Endothelial cell of umbilical vein (primary cell): ENCODE measurements around the gene EYS. TPM values are rescaled to one million over a fixed set of nuclear protein-coding genes. Genes with fewer than 3 reads are reported as not detected.

Experiments used
- BruUV-seq: library from RNA; stranded (reverse); fragments of 400-500 nt; replicated peaks from 2 replicates; lab custom pipeline; 2021; lab: Mats Ljungman, UMichigan
- CTCF ChIA-PET: fragments of 300-600, 350-600 bp; sonication (Branson Sonifier 250); formaldehyde crosslinking; loops from one replicate; lab custom pipeline; 2021; ENCODE audit warnings: antibody characterized with exemption, inconsistent platforms; lab: Charles Lee
- POLR2A ChIA-PET: fragments of 300-600, 350-600 bp; sonication (Branson Sonifier 250); formaldehyde crosslinking; loops from one replicate; lab custom pipeline; 2021; ENCODE audit warnings: antibody characterized with exemption, inconsistent platforms; lab: Charles Lee
- DNase-seq: peaks from one replicate; pipeline ENCODE4 v3.0.0-alpha.2; 2011; ENCODE audit warnings: low read depth, low spot score
- FAIRE-seq: peaks from 2 replicates; lab custom pipeline; 2011; peaks lifted over from hg19 to GRCh38; lab: Jason Lieb, UNC
- H2AFZ ChIP-seq: 2 replicates; pipeline ENCODE4 v1.6.0; 2012; ENCODE audit warnings: low read depth, low read length, control low read depth, inconsistent platforms
- H3K27ac ChIP-seq: 2 replicates; pipeline ENCODE4 v1.5.1; 2011; ENCODE audit warnings: low read depth, mild to moderate bottlenecking, control low read depth, low read length, moderate library complexity; ENCODE audit not compliant: insufficient read depth
- H3K27me3 ChIP-seq, 2 experiments: 2 replicates each; pipeline versions ENCODE4 v1.6.0 to v1.6.1; 2011; ENCODE audit warnings: low read length in 2 of 2, mixed read lengths in 1 of 2; ENCODE audit not compliant: control insufficient read depth in 2 of 2, insufficient read depth in 2 of 2
- H3K36me3 ChIP-seq, 2 experiments: 2 replicates in 1 of 2; 3 replicates in 1 of 2; pipeline ENCODE4 v1.5.1; 2011; ENCODE audit warnings: low read length in 2 of 2, mild to moderate bottlenecking in 1 of 2, moderate library complexity in 1 of 2; ENCODE audit not compliant: control insufficient read depth in 2 of 2, insufficient read depth in 2 of 2; ENCODE audit errors: extremely low read depth in 1 of 2
- H3K4me1 ChIP-seq: 3 replicates; pipeline ENCODE4 v1.5.1; 2011; ENCODE audit warnings: mild to moderate bottlenecking, low read length; ENCODE audit not compliant: control insufficient read depth, insufficient read depth; ENCODE audit errors: extremely low read depth
- H3K4me2 ChIP-seq: 2 replicates; pipeline ENCODE4 v1.6.1; 2011; ENCODE audit warnings: low read length, control low read depth, mixed read lengths; ENCODE audit not compliant: insufficient read depth
- H3K4me3 ChIP-seq, 3 experiments: fragments of 200-600 bp in 1 of 3; sonication (generic), shearing (Covaris generic) in 1 of 3; replicated peaks in 1 of 3; 2 replicates each; pipeline ENCODE4 v1.5.1; 2011 to 2016; ENCODE audit warnings: control low read depth in 3 of 3, low read length in 3 of 3, mild to moderate bottlenecking in 2 of 3, inconsistent platforms in 1 of 3, low read depth in 1 of 3, moderate library complexity in 1 of 3; ENCODE audit not compliant: insufficient read depth in 1 of 3
- H3K79me2 ChIP-seq: 2 replicates; pipeline ENCODE4 v1.6.0; 2012; ENCODE audit warnings: low read length, inconsistent platforms; ENCODE audit not compliant: control insufficient read depth, insufficient read depth
- H3K9ac ChIP-seq: replicated peaks from 2 replicates; pipeline ENCODE3; 2011; ENCODE audit warnings: low read length, control low read depth; ENCODE audit not compliant: insufficient read depth; ENCODE audit errors: extremely low read depth
- H3K9me1 ChIP-seq: replicated peaks from 3 replicates; pipeline ENCODE4 v1.6.0; 2011; ENCODE audit warnings: mild to moderate bottlenecking, low read length; ENCODE audit not compliant: control insufficient read depth, insufficient read depth; ENCODE audit errors: extremely low read depth
- H3K9me3 ChIP-seq: replicated peaks from 2 replicates; pipeline ENCODE4 v1.5.1; 2012; ENCODE audit warnings: low read length, inconsistent platforms; ENCODE audit not compliant: control insufficient read depth, insufficient read depth
- H4K20me1 ChIP-seq: replicated peaks from 2 replicates; pipeline ENCODE3; 2011; ENCODE audit warnings: mild to moderate bottlenecking, low read length; ENCODE audit not compliant: control insufficient read depth, insufficient read depth; ENCODE audit errors: extremely low read depth
- EZH2 ChIP-seq: IDR thresholded peaks from 2 replicates; pipeline ENCODE4 v1.6.1; 2012; ENCODE audit warnings: borderline replicate concordance, low read depth, mild to moderate bottlenecking, moderate library complexity, low read length, inconsistent platforms; ENCODE audit not compliant: severe bottlenecking
- FOS ChIP-seq: IDR thresholded peaks from 2 replicates; pipeline ENCODE4 v1.6.1; 2011; ENCODE audit warnings: mild to moderate bottlenecking, low read length, moderate library complexity, borderline replicate concordance; ENCODE audit not compliant: insufficient read depth
- GATA2 ChIP-seq: IDR thresholded peaks from 2 replicates; pipeline ENCODE4 v1.7.0; 2011; ENCODE audit warnings: low read depth, mild to moderate bottlenecking, moderate library complexity, mixed read lengths, low read length; ENCODE audit not compliant: insufficient read length, insufficient read depth
- JUN ChIP-seq: IDR thresholded peaks from 2 replicates; pipeline ENCODE4 v1.6.1; 2011; ENCODE audit warnings: borderline replicate concordance, low read depth; ENCODE audit not compliant: insufficient read length, insufficient read depth
- MYC ChIP-seq: IDR thresholded peaks from one replicate; pipeline ENCODE4 v1.6.1; 2011; ENCODE audit warnings: mild to moderate bottlenecking, low read depth, low read length
- POLR2A ChIP-seq: IDR thresholded peaks from 2 replicates; pipeline ENCODE4 v1.6.1; 2012; ENCODE audit warnings: low read depth, mild to moderate bottlenecking, control low read depth, low read length
- POLR2AphosphoS5 ChIP-seq: IDR thresholded peaks from 2 replicates; pipeline ENCODE4 v1.6.1; 2012; ENCODE audit warnings: low read depth, mild to moderate bottlenecking, control low read depth, low read length, moderate library complexity; ENCODE audit not compliant: insufficient read depth
- dilution Hi-C: fragments of 300-500 bp; cut with MboI; formaldehyde crosslinking; loops from one replicate; pipeline ENCODE4 v1.15.0; 2019; ENCODE audit warnings: low sequenced_read_pairs; ENCODE audit not compliant: extremely low pct_ligation_motif_present
- intact Hi-C: fragments of 100-400 bp; cut with micrococcal nuclease; formaldehyde crosslinking; loops from one replicate; pipeline ENCODE4 v1.10.0; 2022
- polyA plus RNA-seq, 4 experiments: library from polyadenylated mRNA; depleted of rRNA in 3 of 4; stranded (reverse) in 3 of 4; unstranded in 1 of 4; fragments of >200 nt; gene quantifications; 2 replicates each; pipeline versions ENCODE4 v1.2.1 to v1.2.3, GENCODE V29; 2011 to 2012; ENCODE audit warnings: missing spikeins in 1 of 4
- total RNA-seq: library from RNA; stranded (reverse); gene quantifications from 2 replicates; pipeline ENCODE4 v1.2.3, GENCODE V29; 2021
- TF ChIP-seq, protein P1 (sequence below): IDR thresholded peaks from 2 replicates; pipeline ENCODE4 v1.6.1; 2011; ENCODE audit not compliant: insufficient read depth, insufficient read length
- TF ChIP-seq, protein P2 (sequence below), 2 donors: IDR thresholded peaks; 1 replicate in 1 of 2; 2 replicates in 1 of 2; pipeline ENCODE4 v1.5.1; 2011; ENCODE audit warnings: low read length in 2 of 2, mild to moderate bottlenecking in 2 of 2, moderate library complexity in 2 of 2, control low read depth in 1 of 2, inconsistent platforms in 1 of 2, low read depth in 1 of 2; ENCODE audit not compliant: insufficient read depth in 1 of 2; ENCODE audit errors: extremely low read depth in 1 of 2

Gene EYS
- total and polyA plus RNA-seq, 2 donors (not counting 3 experiments of a cell fraction or from before 2014, with no cell fraction given) = 0.01 to 0.27 TPM

DNA sequence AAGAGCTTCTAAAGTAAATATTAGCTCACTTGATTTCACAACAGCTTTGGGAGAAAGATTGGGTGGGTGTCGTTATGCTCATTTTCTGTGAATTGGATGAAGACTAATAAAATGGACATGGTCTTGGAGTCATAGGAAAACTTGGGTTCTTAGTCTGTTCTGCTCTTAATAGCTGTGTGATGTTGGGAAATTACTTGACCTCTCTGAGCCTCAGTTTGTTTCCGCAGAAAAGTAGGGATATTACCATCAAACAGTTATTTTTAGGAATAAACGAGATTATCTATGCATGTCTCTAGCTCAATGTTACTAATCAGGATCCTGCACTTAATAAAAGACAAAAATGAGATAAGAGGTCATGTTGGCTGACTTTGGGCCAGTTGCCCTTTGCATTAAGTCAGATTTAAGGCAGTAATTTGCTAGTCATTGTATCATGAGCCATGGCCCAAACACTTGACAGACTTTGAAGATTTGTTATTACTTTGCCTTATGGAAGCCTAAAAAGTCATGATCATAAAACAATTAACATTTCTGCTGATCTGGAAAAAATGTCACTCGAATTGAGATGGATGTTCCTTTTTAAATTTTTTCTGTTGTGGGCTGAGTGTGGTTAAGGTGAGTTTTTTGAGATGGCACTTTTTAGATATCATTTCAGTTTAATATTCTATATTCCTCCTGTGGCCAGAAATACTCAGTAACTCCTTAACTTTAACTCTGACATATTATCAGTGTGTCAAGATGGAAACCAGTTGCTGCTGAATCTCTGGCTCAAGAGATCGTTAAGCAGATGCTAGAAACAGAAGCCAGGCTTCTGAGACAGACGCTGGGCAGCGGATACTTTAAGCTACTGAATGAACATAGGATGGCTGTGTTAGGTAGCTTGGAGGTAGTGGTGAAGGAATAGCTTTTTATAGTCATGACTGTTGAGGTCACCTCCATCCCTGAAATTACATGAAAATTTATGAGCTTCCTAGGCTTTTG is 1779.8 kb downstream of the EYS start:
- no peak for DNase-seq
- TF ChIP-seq FOS (no peak), GATA2 (no peak), EZH2 (no peak), POLR2AphosphoS5 (no peak), POLR2A (no peak), JUN (no peak), MYC (no peak)
- TF ChIP-seq, protein P1, sequence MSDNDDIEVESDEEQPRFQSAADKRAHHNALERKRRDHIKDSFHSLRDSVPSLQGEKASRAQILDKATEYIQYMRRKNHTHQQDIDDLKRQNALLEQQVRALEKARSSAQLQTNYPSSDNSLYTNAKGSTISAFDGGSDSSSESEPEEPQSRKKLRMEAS = no peak
- TF ChIP-seq, protein P2, sequence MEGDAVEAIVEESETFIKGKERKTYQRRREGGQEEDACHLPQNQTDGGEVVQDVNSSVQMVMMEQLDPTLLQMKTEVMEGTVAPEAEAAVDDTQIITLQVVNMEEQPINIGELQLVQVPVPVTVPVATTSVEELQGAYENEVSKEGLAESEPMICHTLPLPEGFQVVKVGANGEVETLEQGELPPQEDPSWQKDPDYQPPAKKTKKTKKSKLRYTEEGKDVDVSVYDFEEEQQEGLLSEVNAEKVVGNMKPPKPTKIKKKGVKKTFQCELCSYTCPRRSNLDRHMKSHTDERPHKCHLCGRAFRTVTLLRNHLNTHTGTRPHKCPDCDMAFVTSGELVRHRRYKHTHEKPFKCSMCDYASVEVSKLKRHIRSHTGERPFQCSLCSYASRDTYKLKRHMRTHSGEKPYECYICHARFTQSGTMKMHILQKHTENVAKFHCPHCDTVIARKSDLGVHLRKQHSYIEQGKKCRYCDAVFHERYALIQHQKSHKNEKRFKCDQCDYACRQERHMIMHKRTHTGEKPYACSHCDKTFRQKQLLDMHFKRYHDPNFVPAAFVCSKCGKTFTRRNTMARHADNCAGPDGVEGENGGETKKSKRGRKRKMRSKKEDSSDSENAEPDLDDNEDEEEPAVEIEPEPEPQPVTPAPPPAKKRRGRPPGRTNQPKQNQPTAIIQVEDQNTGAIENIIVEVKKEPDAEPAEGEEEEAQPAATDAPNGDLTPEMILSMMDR (IDR thresholded peaks at IDR 0.05; ENCODE audit: extremely low read depth in 1 of 2, insufficient read depth in 1 of 2, low read depth in 1 of 2, low read length in 2 of 2) = no peak
- dilution Hi-C loops (no loop called here), intact Hi-C loops (no loop called here)
- Histone ChIP-seq H4K20me1 (no peaks in the 10 kb centered on the region), H3K36me3 (no peaks in the 10 kb centered on the region), H3K27ac (no peak overlapping the region), H3K4me1 (no peaks in the 10 kb centered on the region), H3K79me2 (no peaks in the 10 kb centered on the region), H3K27me3 (peaks cover 0 to 2% of the 10 kb centered on the region in 2 experiments), H3K9me3 (no peaks in the 10 kb centered on the region), H3K4me2 (no peak overlapping the region), H3K9ac (no peak overlapping the region), H3K9me1 (no peaks in the 10 kb centered on the region), H3K4me3 (no peak overlapping the region), H2AFZ (no peak overlapping the region)
- no TSS peak for BruUV-seq
- POLR2A ChIA-PET = no interaction called here
- no peak for FAIRE-seq
- CTCF ChIA-PET = interaction anchor here (0.6 to 2.1 kb wide), 4 partner anchors 17 to 806 kb away, joined by 3 to 6 read pairs (median 3); no protein-coding TSS in a partner anchor
